HepG2 (cell line): ENCODE measurements around the gene CACNA1H.
"Not testable (repeated sequence)": the region's sequence is repeated elsewhere in the genome, so short reads cannot be mapped to it uniquely, and the experiment has no call there.

Experiments used
- AFF4 ChIP-seq: sonication (generic); formaldehyde crosslinking; IDR thresholded peaks from 2 replicates; pipeline ENCODE4 v1.4.0; 2020; ENCODE audit warnings: missing genetic modification reagents
- ETV6 ChIP-seq: sonication (generic); formaldehyde crosslinking; conservative IDR thresholded peaks from 2 replicates; pipeline ENCODE4 v1.4.0; 2020; ENCODE audit warnings: missing genetic modification reagents
- KDM1A ChIP-seq: IDR thresholded peaks from 2 replicates; pipeline ENCODE4 v1.6.1; 2016; ENCODE audit warnings: missing compliant biosample characterization
- KLF13 ChIP-seq: sonication (generic); formaldehyde crosslinking; IDR thresholded peaks from 2 replicates; pipeline ENCODE4 v1.4.0; 2020; ENCODE audit warnings: mild to moderate bottlenecking, missing genetic modification reagents
- MAFK ChIP-seq, 2 experiments: IDR thresholded peaks in 1 of 2; conservative IDR thresholded peaks in 1 of 2; 2 replicates each; pipeline ENCODE4 v1.6.1; 2011; ENCODE audit warnings: improper control_type of control experiment in 2 of 2, low read length in 2 of 2
- MLX ChIP-seq: IDR thresholded peaks from 2 replicates; pipeline ENCODE4 v1.6.1; 2016
- NPAS2 ChIP-seq: sonication (generic); formaldehyde crosslinking; IDR thresholded peaks from 2 replicates; pipeline ENCODE4 v1.8.0; 2022; ENCODE audit warnings: mild to moderate bottlenecking, missing genetic modification reagents, borderline replicate concordance
- POLR2A ChIP-seq, 2 experiments: IDR thresholded peaks; 2 replicates each; pipeline ENCODE4 v1.6.1; 2011; ENCODE audit warnings: low read depth in 2 of 2, low read length in 2 of 2, mild to moderate bottlenecking in 1 of 2, moderate library complexity in 1 of 2; ENCODE audit not compliant: insufficient read depth in 1 of 2
- REST ChIP-seq, 2 experiments: IDR thresholded peaks; 2 replicates each; pipeline ENCODE4 v1.6.1; 2011 to 2012; ENCODE audit warnings: low read length in 2 of 2, borderline replicate concordance in 1 of 2, low read depth in 1 of 2, mild to moderate bottlenecking in 1 of 2, moderate library complexity in 1 of 2
- RXRA ChIP-seq: sonication (generic); formaldehyde crosslinking; IDR thresholded peaks from 2 replicates; pipeline ENCODE4 v1.5.1; 2020; ENCODE audit warnings: missing genetic modification reagents
- ZNF225 ChIP-seq: sonication (generic); formaldehyde crosslinking; IDR thresholded peaks from 2 replicates; pipeline ENCODE4 v1.4.0; 2020; ENCODE audit warnings: mild to moderate bottlenecking, missing genetic modification reagents
- ZNF326 ChIP-seq: sonication (generic); formaldehyde crosslinking; IDR thresholded peaks from 2 replicates; pipeline ENCODE4 v1.4.0; 2020; ENCODE audit warnings: missing genetic modification reagents, borderline replicate concordance
- ZNF616 ChIP-seq: sonication (generic); formaldehyde crosslinking; IDR thresholded peaks from 2 replicates; pipeline ENCODE4 v1.5.0; 2020; ENCODE audit warnings: low read depth, mild to moderate bottlenecking, missing genetic modification reagents
- ZSCAN30 ChIP-seq: sonication (generic); formaldehyde crosslinking; IDR thresholded peaks from 2 replicates; pipeline ENCODE4 v1.5.0; 2020; ENCODE audit warnings: mild to moderate bottlenecking, missing genetic modification reagents

GRCh38 chr16:1185460-1186207 is 32.7 kb downstream of the CACNA1H start:
- not testable (repeated sequence) for TF ChIP-seq NPAS2 (CRISPR knock-in tag); KLF13; ETV6; AFF4 (CRISPR knock-in tag); MLX (CRISPR knock-in tag); RXRA (CRISPR knock-in tag); REST (IDR thresholded peaks at IDR 0.05; ENCODE audit: borderline replicate concordance in 1 of 2, low read depth in 1 of 2, low read length in 2 of 2); KDM1A (CRISPR knock-in tag); MAFK (conservative IDR thresholded peaks at IDR 0.05 in 1 of 2, IDR thresholded peaks at IDR 0.05 in 1 of 2; ENCODE audit: low read length in 2 of 2); ZSCAN30 (CRISPR knock-in tag); ZNF616; ZNF225 (CRISPR knock-in tag); POLR2A (IDR thresholded peaks at IDR 0.05; ENCODE audit: insufficient read depth in 1 of 2, low read depth in 2 of 2, low read length in 2 of 2); ZNF326
